HCT116 (cell line): Measurements from ENCODE around the gene DCTN2. TPM values are rescaled to one million over a fixed set of nuclear protein-coding genes. Genes with fewer than 3 reads are reported as not detected.

ENCODE experiments used
- ATAC-seq: fragments of 200-7000 bp; cut with Tn5 transposase; 2 replicates; pipeline ENCODE4 v1.9.1; 2020; ENCODE audit warnings: mild to moderate bottlenecking, moderate library complexity
- BruUV-seq: library from RNA; stranded (reverse); fragments of 400-500 nt; replicated peaks from 2 replicates; lab custom pipeline; 2021; lab: Mats Ljungman, UMichigan
- CTCF ChIA-PET: fragments of 300-600 bp; sonication (Branson Sonifier 250); formaldehyde crosslinking; loops from one replicate; lab custom pipeline; 2021; ENCODE audit warnings: antibody characterized with exemption; lab: Charles Lee
- POLR2A ChIA-PET: fragments of 300-600, 350-600 bp; sonication (Branson Sonifier 250); formaldehyde crosslinking; loops from one replicate; lab custom pipeline; 2021; ENCODE audit warnings: antibody characterized with exemption; lab: Charles Lee
- RAD21 ChIA-PET, 2 experiments: fragments of 300-600 bp; sonication (Branson Sonifier 250); formaldehyde crosslinking; loops; one replicate each; lab custom pipeline; 2023; ENCODE audit warnings: low total read pairs in 2 of 2; ENCODE audit not compliant: uncharacterized antibody in 2 of 2, unreplicated experiment in 2 of 2, low non-redundant PET in 1 of 2; lab: Charles Lee
- DNase-seq: peaks from one replicate; pipeline ENCODE4 v3.0.0-alpha.2; 2010; ENCODE audit warnings: low read depth, low spot score
- H2AFZ ChIP-seq: fragments of 200-600 bp; shearing (Covaris generic), sonication (generic); 2 replicates; pipeline ENCODE4 v1.6.1; 2017; ENCODE audit warnings: low read depth, mixed run types, mixed read lengths, antibody characterized with exemption, low read length; ENCODE audit not compliant: poor library complexity, severe bottlenecking
- H3K27ac ChIP-seq: 2 replicates; pipeline ENCODE4 v1.5.1; 2012; ENCODE audit warnings: low read depth, low read length
- H3K27me3 ChIP-seq: fragments of 200-600 bp; sonication (generic); 2 replicates; pipeline ENCODE4 v1.6.1; 2016; ENCODE audit warnings: mixed run types, low read length, mixed read lengths; ENCODE audit not compliant: insufficient read depth
- H3K36me3 ChIP-seq, 2 experiments: fragments of 200-500 bp in 1 of 2; fragments of 200-600 bp in 1 of 2; sonication (Bioruptor generic) in 1 of 2; sonication (generic) in 1 of 2; 2 replicates each; pipeline versions ENCODE4 v1.5.1 to v1.6.1; 2014 to 2016; ENCODE audit warnings: low read length in 2 of 2, inconsistent platforms in 1 of 2, mixed read lengths in 1 of 2, mixed run types in 1 of 2; ENCODE audit not compliant: insufficient read depth in 2 of 2, control insufficient read depth in 1 of 2
- H3K4me1 ChIP-seq, 2 experiments: fragments of 200-600 bp in 1 of 2; sonication (generic) in 1 of 2; 2 replicates each; pipeline versions ENCODE4 v1.5.1 to v1.6.1; 2012 to 2017; ENCODE audit warnings: low read length in 2 of 2, inconsistent platforms in 1 of 2, mild to moderate bottlenecking in 1 of 2, mixed read lengths in 1 of 2, mixed run types in 1 of 2, moderate library complexity in 1 of 2; ENCODE audit not compliant: insufficient read depth in 2 of 2, control insufficient read depth in 1 of 2
- H3K4me2 ChIP-seq: fragments of 200-600 bp; sonication (generic); 2 replicates; pipeline ENCODE4 v1.6.1; 2017; ENCODE audit warnings: mixed run types, low read length, mixed read lengths
- H3K4me3 ChIP-seq, 2 experiments: fragments of 200-600 bp in 1 of 2; sonication (generic) in 1 of 2; replicated peaks in 1 of 2; 2 replicates each; pipeline ENCODE4 v1.5.1; 2011 to 2016; ENCODE audit warnings: low read length in 2 of 2, control low read depth in 1 of 2, low read depth in 1 of 2, mild to moderate bottlenecking in 1 of 2, mixed read lengths in 1 of 2, mixed run types in 1 of 2
- H3K79me2 ChIP-seq: fragments of 200-600 bp; sonication (generic); 2 replicates; pipeline ENCODE4 v1.6.1; 2017; ENCODE audit warnings: mild to moderate bottlenecking, mixed run types, low read length, moderate library complexity, mixed read lengths; ENCODE audit not compliant: insufficient read depth
- H3K9ac ChIP-seq: fragments of 200-600 bp; sonication (generic); 2 replicates; pipeline ENCODE4 v1.6.1; 2016; ENCODE audit warnings: low read length, mixed read lengths
- H3K9me2 ChIP-seq: fragments of 200-600 bp; sonication (generic), shearing (Covaris generic); 2 replicates; pipeline ENCODE4 v1.6.1; 2017; ENCODE audit warnings: mixed run types, mild to moderate bottlenecking, moderate library complexity; ENCODE audit not compliant: insufficient read depth
- H3K9me3 ChIP-seq, 2 experiments: fragments of 200-500 bp in 1 of 2; fragments of 200-600 bp in 1 of 2; sonication (Bioruptor generic) in 1 of 2; sonication (generic) in 1 of 2; 2 replicates each; pipeline ENCODE4 v1.6.1; 2014 to 2017; ENCODE audit warnings: low read length in 2 of 2, mixed read lengths in 2 of 2, inconsistent platforms in 1 of 2, low read depth in 1 of 2, mild to moderate bottlenecking in 1 of 2, mixed run types in 1 of 2, moderate library complexity in 1 of 2; ENCODE audit not compliant: control insufficient read depth in 1 of 2, insufficient read depth in 1 of 2
- H4K20me1 ChIP-seq: fragments of 200-600 bp; sonication (generic), shearing (Covaris generic); 2 replicates; pipeline ENCODE4 v1.6.1; 2017; ENCODE audit warnings: mixed run types, mild to moderate bottlenecking, moderate library complexity; ENCODE audit not compliant: insufficient read depth
- ATF3 ChIP-seq: IDR thresholded peaks from 2 replicates; pipeline ENCODE4 v1.6.1; 2012
- CTCF ChIP-seq, 3 experiments: fragments of 200-600 bp in 1 of 3; sonication (generic) in 1 of 3; IDR thresholded peaks in 2 of 3; conservative IDR thresholded peaks in 1 of 3; 2 replicates each; pipeline ENCODE4 v1.5.1; 2012 to 2017; ENCODE audit warnings: low read depth in 2 of 3, low read length in 2 of 3, antibody characterized with exemption in 1 of 3, borderline replicate concordance in 1 of 3, control low read depth in 1 of 3, mild to moderate bottlenecking in 1 of 3, mixed read lengths in 1 of 3, mixed run types in 1 of 3, moderate library complexity in 1 of 3; ENCODE audit not compliant: insufficient read depth in 1 of 3
- EZH2 ChIP-seq: fragments of 200-600 bp; sonication (generic); IDR thresholded peaks from 2 replicates; pipeline ENCODE4 v1.6.1; 2017; ENCODE audit warnings: antibody characterized with exemption, mixed run types
- EZH2phosphoT487 ChIP-seq: fragments of 200-600 bp; IDR thresholded peaks from 2 replicates; pipeline ENCODE4 v1.6.1; 2018; ENCODE audit warnings: antibody characterized with exemption, borderline replicate concordance
- FOSL1 ChIP-seq: IDR thresholded peaks from 2 replicates; pipeline ENCODE4 v1.6.1; 2012; ENCODE audit warnings: low read depth
- MAX ChIP-seq: IDR thresholded peaks from 2 replicates; pipeline ENCODE4 v1.6.1; 2012
- POLR2A ChIP-seq: IDR thresholded peaks from 2 replicates; pipeline ENCODE4 v1.7.0; 2011; ENCODE audit warnings: borderline replicate concordance; ENCODE audit not compliant: insufficient read depth, insufficient read length; ENCODE audit errors: extremely low read depth
- RAD21 ChIP-seq: IDR thresholded peaks from 2 replicates; pipeline ENCODE4 v1.6.1; 2012; ENCODE audit warnings: low read depth, mild to moderate bottlenecking
- TCF7L2 ChIP-seq: IDR thresholded peaks from 2 replicates; pipeline ENCODE4 v1.7.0; 2011; ENCODE audit warnings: borderline replicate concordance, inconsistent platforms; ENCODE audit not compliant: insufficient read depth, insufficient read length; ENCODE audit errors: extremely low read depth
- ZBTB33 ChIP-seq: IDR thresholded peaks from 2 replicates; pipeline ENCODE4 v1.6.1; 2011; ENCODE audit warnings: mild to moderate bottlenecking, low read length, moderate library complexity; ENCODE audit not compliant: insufficient replicate concordance; ENCODE audit errors: extremely low read depth
- intact Hi-C: fragments of 100-400 bp; cut with micrococcal nuclease; formaldehyde crosslinking; loops from 2 replicates; pipeline ENCODE4 v1.10.0; 2022
- total RNA-seq: library from RNA; stranded (reverse); gene quantifications from one replicate; pipeline ENCODE4 v1.2.1, GENCODE V29; 2021; ENCODE audit not compliant: unreplicated experiment

DCTN2 gene
- total RNA-seq, 1 experiment from 2014 or later = 95.9 TPM

- Histone ChIP-seq H3K79me2 (peaks cover 45% of the 10 kb centered on the region), H3K9me3 (no peaks in the 10 kb centered on the region), H2AFZ (no peak overlapping the region), H3K9me2 (no peaks in the 10 kb centered on the region), H3K9ac (no peak overlapping the region), H3K4me2 (no peak overlapping the region), H3K27me3 (no peaks in the 10 kb centered on the region), H3K4me1 (peaks cover 6 to 24% of the 10 kb centered on the region in 2 experiments), H4K20me1 (peaks cover 7% of the 10 kb centered on the region; the same call in 1 of the 2 replicates), H3K27ac (peak overlapping the region; percentile 2; the same call in 1 of the 2 replicates), H3K36me3 (peaks cover 47 to 59% of the 10 kb centered on the region in 2 experiments; a peak in 3 of 4 replicates), H3K4me3 (no peak overlapping the region)
- CTCF ChIA-PET = no interaction called here
- POLR2A ChIA-PET = no interaction called here
- ATAC-seq (no peak), DNase-seq (no peak)
- intact Hi-C loops = no loop called here
- no peak for TF ChIP-seq TCF7L2
- TF ChIP-seq ZBTB33 = no peak
- no peak for TF ChIP-seq CTCF (IDR thresholded peaks at IDR 0.05 in 2 of 3, conservative IDR thresholded peaks at IDR 0.05 in 1 of 3; ENCODE audit: borderline replicate concordance in 1 of 3, insufficient read depth in 1 of 3, low read depth in 2 of 3, low read length in 2 of 3)
- no peak for TF ChIP-seq EZH2
- no peak for TF ChIP-seq MAX
- TF ChIP-seq FOSL1 = no peak
- no peak for TF ChIP-seq EZH2phosphoT487
- TF ChIP-seq POLR2A = no peak
- TF ChIP-seq ATF3 = no peak
- TF ChIP-seq RAD21 = no peak
- RAD21 ChIA-PET = no interaction called here
- TSS peak; percentile 14 for BruUV-seq
Observed at GRCh38 chr12:57515934-57516541, 31.0 kb downstream of the DCTN2 start.
